Effector memory CD4-positive, alpha-beta T cell (primary cell): ENCODE data around the gene SHPK.
A peak's percentile ranks its signal among the peaks of the same experiment; 100 is the strongest.

Experiments used
- DNase-seq, 3 donors: peaks; one replicate each; pipeline ENCODE4 v3.0.0-alpha.2; 2020
- H3K27ac ChIP-seq: 2 replicates; pipeline ENCODE4 v1.7.0; 2013; ENCODE audit warnings: mild to moderate bottlenecking, low read length, moderate library complexity; ENCODE audit not compliant: insufficient read depth, poor library complexity, severe bottlenecking
- H3K27me3 ChIP-seq: replicated peaks from 2 replicates; pipeline ENCODE4 v1.7.0; 2013; ENCODE audit warnings: mild to moderate bottlenecking, low read length; ENCODE audit not compliant: insufficient read depth, control insufficient read depth, poor library complexity, severe bottlenecking
- H3K36me3 ChIP-seq: 2 replicates; pipeline ENCODE4 v1.7.0; 2013; ENCODE audit warnings: mild to moderate bottlenecking, low read length, moderate library complexity; ENCODE audit not compliant: control insufficient read depth, insufficient read depth
- H3K4me1 ChIP-seq: 2 replicates; pipeline ENCODE4 v1.7.0; 2013; ENCODE audit warnings: low read length, mild to moderate bottlenecking; ENCODE audit not compliant: control insufficient read depth, insufficient read depth, poor library complexity, severe bottlenecking
- H3K4me3 ChIP-seq: 2 replicates; pipeline ENCODE4 v1.7.0; 2013; ENCODE audit warnings: low read length, low read depth, mild to moderate bottlenecking; ENCODE audit not compliant: insufficient read depth, poor library complexity, severe bottlenecking
- H3K9me3 ChIP-seq: 2 replicates; pipeline ENCODE4 v1.7.0; 2013; ENCODE audit warnings: mild to moderate bottlenecking, low read length, moderate library complexity; ENCODE audit not compliant: control insufficient read depth
- total RNA-seq, 3 donors: gene quantifications; one replicate each; lab custom pipeline; 2026; lab: John Stamatoyannopoulos, UW

SHPK gene, protein sequence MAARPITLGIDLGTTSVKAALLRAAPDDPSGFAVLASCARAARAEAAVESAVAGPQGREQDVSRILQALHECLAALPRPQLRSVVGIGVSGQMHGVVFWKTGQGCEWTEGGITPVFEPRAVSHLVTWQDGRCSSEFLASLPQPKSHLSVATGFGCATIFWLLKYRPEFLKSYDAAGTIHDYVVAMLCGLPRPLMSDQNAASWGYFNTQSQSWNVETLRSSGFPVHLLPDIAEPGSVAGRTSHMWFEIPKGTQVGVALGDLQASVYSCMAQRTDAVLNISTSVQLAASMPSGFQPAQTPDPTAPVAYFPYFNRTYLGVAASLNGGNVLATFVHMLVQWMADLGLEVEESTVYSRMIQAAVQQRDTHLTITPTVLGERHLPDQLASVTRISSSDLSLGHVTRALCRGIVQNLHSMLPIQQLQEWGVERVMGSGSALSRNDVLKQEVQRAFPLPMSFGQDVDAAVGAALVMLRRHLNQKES
- 0.58 to 1.6 (median 0.96) reads per million in 3 donors for total RNA-seq

DNA sequence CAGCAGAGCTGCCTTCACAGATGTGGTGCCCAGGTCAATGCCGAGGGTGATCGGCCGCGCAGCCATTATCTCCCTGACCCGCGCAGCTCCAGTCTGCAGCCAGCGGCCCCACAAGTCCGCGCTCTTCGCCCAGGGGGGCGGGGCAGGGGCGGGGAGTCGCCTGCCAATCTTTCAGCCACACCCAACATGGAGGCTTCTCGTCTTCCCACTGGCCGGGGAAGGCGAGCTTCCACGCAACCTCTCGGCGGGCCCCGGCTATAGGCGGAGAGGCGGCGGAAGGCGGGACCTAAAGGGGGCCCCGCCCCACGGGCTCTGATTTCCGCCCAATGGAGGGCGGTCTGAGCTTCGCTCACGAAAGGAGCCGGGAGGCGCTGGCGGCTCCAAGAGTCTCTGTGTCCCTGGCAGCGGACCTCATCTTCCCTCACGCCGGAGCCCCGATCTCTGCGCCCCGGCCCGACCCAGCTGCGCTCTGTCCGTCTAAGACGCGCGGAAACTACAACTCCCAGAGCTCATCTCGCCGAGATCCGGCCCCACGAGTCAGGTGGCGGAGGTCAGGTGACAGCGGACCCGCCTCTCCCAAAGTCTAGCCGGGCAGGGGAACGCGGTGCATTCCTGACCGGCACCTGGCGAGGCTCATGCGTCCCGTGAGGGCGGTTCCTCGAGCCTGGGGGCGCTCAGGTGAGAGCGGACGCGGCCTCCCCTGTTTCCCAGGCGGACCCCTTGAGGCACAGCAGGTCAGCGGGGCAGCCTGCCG is at the start of gene SHPK, which contains the start of gene CTNS:
TSS of gene SHPK (minus strand) at position 97 of the 754 bp plus-strand sequence. CDS start at position 66, 31 bp downstream.
TSS of gene CTNS (plus strand) at position 607 of the 754 bp plus-strand sequence. CDS start 3,447 bp downstream, outside the sequence.
- no peaks in the 10 kb centered on the region for H3K36me3 ChIP-seq
- peaks cover 10% of the 10 kb centered on the region for H3K4me1 ChIP-seq
- H3K4me3 ChIP-seq, result peak within 1 kb of the TSS; percentile 74
- peak; percentile 84 to 91 (median 91) for DNase-seq
- H3K27ac ChIP-seq, result peak within 1 kb of the TSS; percentile 91
- H3K27me3 ChIP-seq, result no peaks in the 10 kb centered on the region
- no peaks in the 10 kb centered on the region for H3K9me3 ChIP-seq

DNA sequence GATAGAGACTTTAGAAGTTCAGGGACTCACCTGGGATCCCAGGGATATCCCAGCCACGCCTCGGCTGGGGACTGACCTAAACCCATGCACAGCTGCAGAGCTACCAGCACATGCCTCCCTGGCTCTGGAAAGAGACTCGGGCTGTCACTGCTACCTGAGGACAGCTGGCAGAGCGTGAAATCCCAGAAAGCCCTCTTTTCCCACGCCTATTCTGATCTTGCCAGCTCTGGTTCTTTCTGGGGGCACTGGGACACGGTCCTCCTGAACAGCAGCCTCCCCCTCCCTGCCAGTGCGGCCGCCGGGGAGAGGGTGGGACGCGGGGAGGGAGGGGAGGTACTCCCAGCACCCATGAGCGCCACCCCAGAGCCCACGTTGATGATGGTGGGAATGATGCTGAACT is 49.1 kb upstream of the SHPK start:
- no peaks in the 10 kb centered on the region for H3K9me3 ChIP-seq
- DNase-seq, result no peak
- no peak overlapping the region for H3K4me3 ChIP-seq
- H3K36me3 ChIP-seq, result peaks cover 5% of the 10 kb centered on the region
- H3K4me1 ChIP-seq, result no peaks in the 10 kb centered on the region
- H3K27ac ChIP-seq, result no peak overlapping the region
- no peaks in the 10 kb centered on the region for H3K27me3 ChIP-seq

DNA sequence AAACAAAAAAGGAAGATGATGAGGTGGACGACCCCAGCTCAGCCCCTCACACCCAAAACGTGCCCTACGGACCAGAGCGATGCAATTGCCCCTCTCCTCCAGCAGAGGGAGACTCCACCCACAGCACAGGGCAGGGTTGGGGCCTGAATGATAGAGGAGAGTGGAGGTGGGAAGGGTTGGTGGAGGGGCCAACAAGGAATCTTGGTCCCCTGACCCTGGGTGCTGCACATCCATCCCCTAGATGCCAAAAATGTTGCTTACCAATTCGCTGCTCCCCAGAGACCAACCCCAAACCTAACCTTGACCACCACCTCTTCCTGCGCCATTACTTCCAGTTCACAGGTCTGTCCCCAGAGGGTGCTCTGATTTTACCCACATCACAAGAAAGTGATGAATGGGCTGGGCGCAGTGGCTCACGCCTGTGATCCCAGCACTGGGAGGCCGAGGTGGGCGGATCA is 47.0 kb upstream of the SHPK start:
- Histone ChIP-seq H3K27ac (no peak overlapping the region), H3K4me1 (no peaks in the 10 kb centered on the region), H3K4me3 (no peak overlapping the region), H3K36me3 (peaks cover under 1% of the 10 kb centered on the region), H3K27me3 (no peaks in the 10 kb centered on the region), H3K9me3 (no peaks in the 10 kb centered on the region)
- DNase-seq, result peak; percentile 21 to 41 (median 21)

DNA sequence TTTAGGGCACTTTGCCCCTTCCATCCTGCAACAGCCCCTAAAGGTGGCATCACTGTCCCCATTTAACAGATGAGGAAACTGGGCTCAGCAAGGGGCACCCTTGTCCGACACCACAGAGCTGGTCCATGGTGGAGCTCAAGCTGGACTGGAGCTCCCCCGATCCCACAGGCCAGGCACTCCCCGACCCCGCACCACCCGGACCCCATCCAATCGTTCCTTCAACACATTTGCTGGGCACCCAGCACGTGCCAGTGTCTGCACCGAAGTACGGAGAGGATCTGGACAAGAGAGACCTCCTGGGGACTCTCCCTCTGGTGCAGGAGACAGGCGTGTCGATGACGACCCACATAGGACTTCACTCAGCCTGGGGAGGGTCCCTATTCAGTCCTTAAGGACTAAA is 46.0 kb upstream of the SHPK start:
- DNase-seq, result no peak
- H3K27me3 ChIP-seq, result no peaks in the 10 kb centered on the region
- H3K27ac ChIP-seq, result no peak overlapping the region
- H3K4me3 ChIP-seq, result no peak overlapping the region
- H3K36me3 ChIP-seq, result peaks cover 5% of the 10 kb centered on the region
- no peaks in the 10 kb centered on the region for H3K4me1 ChIP-seq
- no peaks in the 10 kb centered on the region for H3K9me3 ChIP-seq

DNA sequence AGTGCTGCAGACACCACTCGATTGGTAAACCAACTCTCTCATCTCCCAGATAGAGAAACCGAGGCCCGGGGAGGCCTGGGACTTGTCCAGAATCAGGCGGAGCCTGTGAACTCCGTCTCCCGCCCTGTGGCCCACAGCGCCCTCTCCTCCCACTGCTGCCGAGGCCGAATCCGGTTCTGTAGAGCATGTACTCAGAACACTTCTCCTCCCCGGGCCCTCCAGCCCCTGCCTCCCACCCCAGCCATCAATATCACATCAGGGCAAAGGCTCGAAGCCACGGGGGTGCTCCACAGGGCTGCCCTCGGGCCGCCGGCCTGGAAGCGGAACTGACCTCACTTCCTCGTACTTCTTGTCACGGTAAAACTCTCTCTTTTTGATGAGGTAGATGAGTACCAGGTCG is 45.5 kb upstream of the SHPK start:
- H3K27me3 ChIP-seq, result no peaks in the 10 kb centered on the region
- peaks cover 5% of the 10 kb centered on the region for H3K36me3 ChIP-seq
- no peak overlapping the region for H3K27ac ChIP-seq
- H3K4me1 ChIP-seq, result no peaks in the 10 kb centered on the region
- no peaks in the 10 kb centered on the region for H3K9me3 ChIP-seq
- no peak for DNase-seq
- no peak overlapping the region for H3K4me3 ChIP-seq

DNA sequence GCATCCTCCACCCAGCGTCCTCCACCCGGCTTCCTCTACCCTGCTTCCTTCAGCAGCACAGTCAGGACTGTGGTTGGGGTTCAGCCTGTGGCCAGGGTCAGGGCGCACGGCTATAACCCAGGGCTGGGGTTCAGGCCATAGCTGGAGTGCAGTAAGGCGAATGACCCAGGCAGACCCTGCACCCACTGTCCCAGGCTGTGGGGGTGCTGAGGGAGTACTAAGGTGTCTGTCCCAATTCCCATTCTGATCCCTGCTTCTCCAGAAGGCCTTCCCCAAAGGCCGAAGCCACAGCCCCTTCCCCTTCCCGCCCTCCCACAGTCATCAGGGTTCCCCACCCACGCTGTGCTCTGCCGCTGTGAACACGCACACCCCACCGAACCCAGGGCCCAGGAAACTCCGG is 45.0 kb upstream of the SHPK start:
- no peaks in the 10 kb centered on the region for H3K27me3 ChIP-seq
- DNase-seq, result no peak
- H3K4me1 ChIP-seq, result no peaks in the 10 kb centered on the region
- H3K36me3 ChIP-seq, result peaks cover 5% of the 10 kb centered on the region
- H3K27ac ChIP-seq, result no peak overlapping the region
- H3K4me3 ChIP-seq, result no peak overlapping the region
- H3K9me3 ChIP-seq, result no peaks in the 10 kb centered on the region

DNA sequence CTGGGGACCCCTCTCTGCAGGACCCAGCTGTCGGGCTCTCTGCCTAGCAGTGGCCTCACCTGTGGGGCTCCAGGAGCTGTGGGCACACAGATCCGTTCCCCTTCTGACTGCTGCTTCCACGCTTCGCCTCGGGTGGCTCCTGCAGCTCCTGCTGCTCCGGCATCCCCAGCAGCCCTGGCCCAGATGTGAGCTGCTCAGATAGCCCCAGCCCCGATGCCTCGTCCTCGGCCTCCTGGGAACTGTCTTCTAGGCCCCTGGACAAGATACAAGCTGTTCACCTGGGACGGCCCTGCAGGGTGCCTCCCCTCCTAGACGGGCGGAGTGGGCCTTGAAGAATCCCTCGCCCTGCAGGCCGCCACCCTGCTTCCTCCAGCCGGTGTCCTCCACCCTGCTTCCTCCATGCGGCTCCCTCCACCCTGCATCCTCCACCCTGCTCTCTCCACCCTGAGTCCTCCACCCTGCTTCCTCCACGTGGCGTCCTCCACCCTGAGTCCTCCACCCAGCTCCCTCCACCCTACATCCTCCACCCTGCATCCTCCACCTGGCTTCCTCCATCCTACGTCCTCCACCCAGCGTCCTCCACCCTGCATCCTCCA is 43.6 kb upstream of the SHPK start:
- no peak overlapping the region for H3K27ac ChIP-seq
- H3K9me3 ChIP-seq, result no peaks in the 10 kb centered on the region
- no peak overlapping the region for H3K4me3 ChIP-seq
- no peaks in the 10 kb centered on the region for H3K4me1 ChIP-seq
- no peak for DNase-seq
- H3K27me3 ChIP-seq, result no peaks in the 10 kb centered on the region
- peaks cover 5% of the 10 kb centered on the region for H3K36me3 ChIP-seq

DNA sequence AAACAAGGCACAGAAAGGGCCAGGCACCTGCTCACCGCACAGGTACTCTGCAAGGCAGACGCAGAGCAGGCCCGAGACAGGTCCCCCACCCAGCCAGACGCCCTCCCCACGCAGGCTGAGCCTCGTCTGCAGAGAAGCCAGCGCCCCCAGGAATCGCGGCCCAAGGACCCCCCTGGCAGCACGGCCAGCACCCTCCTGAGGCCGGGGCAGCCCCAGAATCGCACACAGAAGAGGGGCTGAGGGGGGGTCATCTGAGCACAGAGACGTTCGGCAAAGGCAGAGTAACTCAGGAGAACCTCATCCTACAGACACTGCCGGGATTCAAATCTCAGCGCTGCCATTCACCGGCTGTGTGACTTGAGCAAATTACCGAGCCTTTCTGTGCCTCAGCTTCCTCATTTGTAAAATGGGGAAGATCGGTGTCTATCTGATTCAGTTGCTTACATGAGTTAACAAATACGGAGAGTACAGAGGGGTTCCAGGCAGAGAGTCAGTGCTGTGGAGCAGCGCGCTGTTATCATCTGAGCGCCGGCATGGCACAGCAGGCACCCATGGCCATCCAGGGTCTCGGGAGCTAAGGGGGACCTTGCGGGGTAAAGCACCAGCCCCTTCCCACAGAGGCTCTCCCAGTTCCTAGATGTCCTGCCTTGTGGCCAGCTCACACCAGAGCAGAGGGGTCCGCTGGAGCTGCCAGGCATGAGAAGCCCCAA is 42.9 kb upstream of the SHPK start:
- Histone ChIP-seq H3K9me3 (no peaks in the 10 kb centered on the region), H3K4me1 (no peaks in the 10 kb centered on the region), H3K27ac (no peak overlapping the region), H3K27me3 (no peaks in the 10 kb centered on the region), H3K36me3 (peaks cover 5% of the 10 kb centered on the region), H3K4me3 (no peak overlapping the region)
- DNase-seq, result no peak

DNA sequence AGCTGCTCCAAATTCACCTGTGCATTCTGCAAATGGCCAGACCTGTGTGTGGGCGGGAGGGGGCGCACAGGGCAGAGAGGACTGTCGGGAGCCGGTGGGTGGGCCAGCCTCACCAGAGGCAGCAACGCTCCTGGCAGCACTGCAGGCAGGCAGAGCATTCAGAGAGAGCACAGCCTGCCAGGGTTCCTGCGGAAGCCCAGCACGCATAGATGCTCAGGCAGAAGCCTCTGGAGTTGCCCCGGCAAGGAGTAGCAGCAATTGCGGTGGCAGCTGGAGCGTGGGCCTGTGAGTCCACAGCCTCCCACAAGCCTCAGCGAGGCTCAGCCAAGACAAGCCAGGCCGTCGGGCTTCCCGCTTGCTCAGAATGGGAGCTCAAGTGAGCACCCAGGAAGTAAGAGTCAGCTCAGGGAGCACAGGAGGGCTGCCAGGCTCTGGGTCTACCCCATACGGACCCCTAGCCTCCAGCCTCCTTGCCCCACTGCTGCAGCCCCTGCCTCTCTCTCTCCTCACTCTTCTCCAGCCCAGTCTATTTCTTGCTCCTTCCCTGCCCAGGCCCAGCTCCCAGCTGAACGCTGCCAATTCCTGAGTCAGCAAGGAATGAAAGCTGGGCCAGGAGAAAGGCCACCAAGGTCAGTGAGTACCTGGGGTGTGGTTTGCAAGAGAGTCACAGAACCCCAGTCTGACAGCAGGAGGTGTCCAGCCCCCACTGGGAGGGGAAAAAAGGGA is 42.2 kb upstream of the SHPK start:
- DNase-seq, result no peak
- H3K36me3 ChIP-seq, result peaks cover 5% of the 10 kb centered on the region
- H3K27me3 ChIP-seq, result no peaks in the 10 kb centered on the region
- no peaks in the 10 kb centered on the region for H3K4me1 ChIP-seq
- no peak overlapping the region for H3K27ac ChIP-seq
- no peaks in the 10 kb centered on the region for H3K9me3 ChIP-seq
- H3K4me3 ChIP-seq, result no peak overlapping the region
